ENCODE measurements around the gene VPS35L. TPM values are rescaled to one million over a fixed set of nuclear protein-coding genes. Genes with fewer than 3 reads are reported as not detected.

VPS35L gene
- total and polyA plus RNA-seq, 2 experiments from 2014 or later, result 48.0 to 54.6 TPM

DNA sequence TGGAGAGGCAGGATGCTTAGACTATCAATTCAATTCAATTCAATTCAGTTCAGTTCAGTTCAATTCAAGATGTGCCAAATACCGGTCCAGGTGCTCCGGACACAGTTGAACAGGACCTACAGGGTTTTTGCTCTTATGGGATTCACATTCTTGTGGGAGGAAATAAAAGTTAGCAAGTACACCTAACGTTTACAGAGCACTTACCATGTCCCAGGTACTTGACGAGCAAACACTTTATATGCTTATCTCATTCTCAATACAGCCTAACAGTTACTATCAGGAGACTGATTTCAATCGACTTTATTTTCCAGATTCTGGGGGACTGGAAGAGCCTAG lies 33.1 kb upstream of the VPS35L start:
- H3K4me1 ChIP-seq (ENCODE audit: insufficient read depth), result peaks cover 30% of the 10 kb centered on the region
- peaks cover 64% of the 10 kb centered on the region for H3K79me2 ChIP-seq (replicated peaks; ENCODE audit: insufficient read depth)
- Mint-ChIP-seq H3K36me3 (ENCODE audit: low read depth) (peaks cover 2% of the 10 kb centered on the region; the same call in 2 of the 3 replicates), H3K27ac (0 out of 2 replicates have a peak overlapping the region, but pooled peaks have one; percentile 0), H3K27me3 (ENCODE audit: insufficient read depth, low read depth, poor library complexity) (peaks cover 3% of the 10 kb centered on the region), H3K4me3 (peak overlapping the region; percentile 94), H3K9me3 (no peaks in the 10 kb centered on the region), H3K4me1 (peaks cover 31% of the 10 kb centered on the region)
- no peaks in the 10 kb centered on the region for H3K36me3 ChIP-seq (ENCODE audit: insufficient read depth)
- ATAC-seq (no peak), DNase-seq (ENCODE audit: low spot score) (no peak)
- H3K4me3 ChIP-seq, result peak overlapping the region; percentile 91; the same call in 1 of the 2 replicates
- no peaks in the 10 kb centered on the region for H3F3A ChIP-seq (replicated peaks; ENCODE audit: low read depth)
- TF ChIP-seq CREB1 (CRISPR knock-in tag; IDR thresholded peaks at IDR 0.05; ENCODE audit: low read depth) (no peak), ETS1 (IDR thresholded peaks at IDR 0.05) (no peak)
- H3K4me2 ChIP-seq, result peak overlapping the region; percentile 59
- no peaks in the 10 kb centered on the region for H3K9me2 ChIP-seq (ENCODE audit: insufficient read depth)
- H4K20me1 ChIP-seq (replicated peaks; ENCODE audit: insufficient read depth), result peaks cover 18% of the 10 kb centered on the region
- H2AFZ ChIP-seq, result no peak overlapping the region
- H3K27me3 ChIP-seq (ENCODE audit: insufficient read depth), result no peaks in the 10 kb centered on the region
- H3K27ac ChIP-seq (ENCODE audit: low read depth), result peak overlapping the region; percentile 34; the same call in 1 of the 2 replicates

GRCh38 chr16:19522760-19523159 lies 32.7 kb upstream of the VPS35L start:
- no peaks in the 10 kb centered on the region for H3F3A ChIP-seq (replicated peaks; ENCODE audit: low read depth)
- H3K27me3 Mint-ChIP-seq (ENCODE audit: insufficient read depth, low read depth, poor library complexity), result peaks cover 3% of the 10 kb centered on the region
- 0 out of 2 replicates have a peak overlapping the region, but pooled peaks have one; percentile 34 for H3K27ac ChIP-seq (ENCODE audit: low read depth)
- DNase-seq (ENCODE audit: low spot score), result peak; percentile 3
- H3K36me3 Mint-ChIP-seq (ENCODE audit: low read depth), result peaks cover 2% of the 10 kb centered on the region; the same call in 1 of the 3 replicates
- peaks cover 31% of the 10 kb centered on the region for H3K4me1 Mint-ChIP-seq
- no peaks in the 10 kb centered on the region for H3K27me3 ChIP-seq (ENCODE audit: insufficient read depth)
- no peaks in the 10 kb centered on the region for H3K9me3 Mint-ChIP-seq
- peak overlapping the region; percentile 59 for H3K4me2 ChIP-seq
- no peak overlapping the region for H3K27ac Mint-ChIP-seq
- H3K79me2 ChIP-seq (replicated peaks; ENCODE audit: insufficient read depth), result peaks cover 61% of the 10 kb centered on the region
- H3K9me2 ChIP-seq (ENCODE audit: insufficient read depth), result no peaks in the 10 kb centered on the region
- no peaks in the 10 kb centered on the region for H3K36me3 ChIP-seq (ENCODE audit: insufficient read depth)
- ATAC-seq, result no peak
- H3K4me1 ChIP-seq (ENCODE audit: insufficient read depth), result peaks cover 30% of the 10 kb centered on the region
- no peak overlapping the region; the same call in 1 of the 3 replicates for H3K4me3 Mint-ChIP-seq
- no peak overlapping the region for H2AFZ ChIP-seq
- H4K20me1 ChIP-seq (replicated peaks; ENCODE audit: insufficient read depth), result peaks cover 18% of the 10 kb centered on the region
- no peak for TF ChIP-seq EZH2 (IDR thresholded peaks at IDR 0.05; ENCODE audit: low read depth, unreplicated experiment)
- TF ChIP-seq ETS1 (IDR thresholded peaks at IDR 0.05), result no peak
- no peak for TF ChIP-seq CTCF (conservative IDR thresholded peaks at IDR 0.05; ENCODE audit: low read depth in 2 of 2)
- H3K4me3 ChIP-seq, result peak overlapping the region; percentile 91; the same call in 1 of the 2 replicates

- Mint-ChIP-seq H3K27me3 (ENCODE audit: insufficient read depth, low read depth, poor library complexity) (peaks cover 3% of the 10 kb centered on the region), H3K9me3 (no peaks in the 10 kb centered on the region), H3K4me1 (peaks cover 31% of the 10 kb centered on the region), H3K4me3 (peak overlapping the region; percentile 13; the same call in 1 of the 3 replicates), H3K36me3 (ENCODE audit: low read depth) (peaks cover 2% of the 10 kb centered on the region; the same call in 1 of the 3 replicates), H3K27ac (peak overlapping the region; percentile 71; the same call in 1 of the 2 replicates)
- H4K20me1 ChIP-seq (replicated peaks; ENCODE audit: insufficient read depth), result peaks cover 17% of the 10 kb centered on the region
- H3K79me2 ChIP-seq (replicated peaks; ENCODE audit: insufficient read depth), result peaks cover 57% of the 10 kb centered on the region
- no peaks in the 10 kb centered on the region for H3K27me3 ChIP-seq (ENCODE audit: insufficient read depth)
- 0 out of 2 replicates have a peak overlapping the region, but pooled peaks have one; percentile 34 for H3K27ac ChIP-seq (ENCODE audit: low read depth)
- no peaks in the 10 kb centered on the region for H3F3A ChIP-seq (replicated peaks; ENCODE audit: low read depth)
- DNase-seq (ENCODE audit: low spot score) (peak; percentile 3), ATAC-seq (no peak)
- no peaks in the 10 kb centered on the region for H3K9me2 ChIP-seq (ENCODE audit: insufficient read depth)
- peaks cover 30% of the 10 kb centered on the region for H3K4me1 ChIP-seq (ENCODE audit: insufficient read depth)
- 0 out of 2 replicates have a peak overlapping the region, but pooled peaks have one; percentile 12 for H3K4me3 ChIP-seq
- H3K4me2 ChIP-seq, result peak overlapping the region; percentile 59; the same call in 1 of the 2 replicates
- peaks cover 3% of the 10 kb centered on the region; the same call in 1 of the 2 replicates for H3K36me3 ChIP-seq (ENCODE audit: insufficient read depth)
- no peak overlapping the region for H2AFZ ChIP-seq
- no peak for TF ChIP-seq ZNF331 (CRISPR knock-in tag; IDR thresholded peaks at IDR 0.05; ENCODE audit: low read depth)
These were observed 32.3 kb upstream of the VPS35L start for GRCh38 chr16:19523184-19523558.
